ENCODE data around the gene HSPB6.

Gene HSPB6

GRCh38 chr19:35764432-35765315 lies 7.8 kb upstream of the HSPB6 start:
- DNase-seq = no peak

- DNase-seq = no peak
These were observed 4.0 kb upstream of the HSPB6 start for GRCh38 chr19:35760711-35761349.

- DNase-seq = no peak
These were observed 2.9 kb upstream of the HSPB6 start for GRCh38 chr19:35759697-35760096.

- peak; percentile 100 for DNase-seq
These were observed 1.1 kb upstream of the HSPB6 start, which contains the start of gene PROSER3 for GRCh38 chr19:35757749-35758608. Gene PROSER3, plus strand, starts transcription at chr19:35758176. Its CDS starts 40 bp downstream, at chr19:35758216.

- peak; percentile 44 for DNase-seq
These were observed 461 bp upstream of the HSPB6 start for GRCh38 chr19:35757231-35757748.

- peak; percentile 46 for DNase-seq
These were observed 1.1 kb downstream of the HSPB6 start for GRCh38 chr19:35755550-35756376.

GRCh38 chr19:35755131-35755549 lies 1.7 kb downstream of the HSPB6 start:
- DNase-seq = no peak

- no peak for DNase-seq
These were observed 2.3 kb downstream of the HSPB6 start for GRCh38 chr19:35754370-35755130.

GRCh38 chr19:35753634-35754369 lies 3.0 kb downstream of the HSPB6 start:
- DNase-seq = no peak

GRCh38 chr19:35752746-35753350 lies 4.0 kb downstream of the HSPB6 start:
- no peak for DNase-seq

- DNase-seq = no peak
These were observed 4.7 kb downstream of the HSPB6 start for GRCh38 chr19:35751839-35752745.

- DNase-seq = no peak
These were observed 6.7 kb downstream of the HSPB6 start for GRCh38 chr19:35750167-35750566.

- peak; percentile 99 for DNase-seq
These were observed 8.5 kb downstream of the HSPB6 start, which contains the start of gene LIN37 for GRCh38 chr19:35748106-35749020. Gene LIN37, plus strand, starts transcription at chr19:35748576. Its CDS starts 149 bp downstream, at chr19:35748725.

- no peak for DNase-seq
These were observed 10.3 kb downstream of the HSPB6 start for GRCh38 chr19:35746531-35746930.

GRCh38 chr19:35746087-35746462 lies 10.8 kb downstream of the HSPB6 start:
- no peak for DNase-seq

- peak; percentile 99 for DNase-seq
These were observed 11.3 kb downstream of the HSPB6 start, which contains the start of the genes PSENEN and U2AF1L4 for GRCh38 chr19:35745328-35746086. Gene PSENEN, plus strand, starts transcription at chr19:35745651. Its CDS starts 280 bp downstream, at chr19:35745931. Gene U2AF1L4, minus strand, starts transcription at chr19:35745418. Its CDS starts 27 bp downstream, at chr19:35745391.
